Measurements from ENCODE around the gene TMEM178B. TPM values are rescaled to one million over a fixed set of nuclear protein-coding genes. Genes with fewer than 3 reads are reported as not detected.

TMEM178B gene
- total and polyA plus RNA-seq, 2 of the 13 experiments (the other 11 are each of a cell fraction or from before 2014, with no cell fraction given): 0.01 to 0.02 TPM

- ATAC-seq (no peak), FAIRE-seq (no peak), DNase-seq (ENCODE audit: low spot score) (no peak)
- in situ Hi-C loops (cut with HindIII; ENCODE audit: extremely low pct_ligation_motif_present, low pct_unique_long_range_greater_than_20kb): no loop called here
- no peak overlapping the region for H3K9ac ChIP-seq (ENCODE audit: insufficient read depth, low read depth, low read length)
- TF ChIP-seq, protein P1, sequence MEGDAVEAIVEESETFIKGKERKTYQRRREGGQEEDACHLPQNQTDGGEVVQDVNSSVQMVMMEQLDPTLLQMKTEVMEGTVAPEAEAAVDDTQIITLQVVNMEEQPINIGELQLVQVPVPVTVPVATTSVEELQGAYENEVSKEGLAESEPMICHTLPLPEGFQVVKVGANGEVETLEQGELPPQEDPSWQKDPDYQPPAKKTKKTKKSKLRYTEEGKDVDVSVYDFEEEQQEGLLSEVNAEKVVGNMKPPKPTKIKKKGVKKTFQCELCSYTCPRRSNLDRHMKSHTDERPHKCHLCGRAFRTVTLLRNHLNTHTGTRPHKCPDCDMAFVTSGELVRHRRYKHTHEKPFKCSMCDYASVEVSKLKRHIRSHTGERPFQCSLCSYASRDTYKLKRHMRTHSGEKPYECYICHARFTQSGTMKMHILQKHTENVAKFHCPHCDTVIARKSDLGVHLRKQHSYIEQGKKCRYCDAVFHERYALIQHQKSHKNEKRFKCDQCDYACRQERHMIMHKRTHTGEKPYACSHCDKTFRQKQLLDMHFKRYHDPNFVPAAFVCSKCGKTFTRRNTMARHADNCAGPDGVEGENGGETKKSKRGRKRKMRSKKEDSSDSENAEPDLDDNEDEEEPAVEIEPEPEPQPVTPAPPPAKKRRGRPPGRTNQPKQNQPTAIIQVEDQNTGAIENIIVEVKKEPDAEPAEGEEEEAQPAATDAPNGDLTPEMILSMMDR (CRISPR knock-in tag; IDR thresholded peaks at IDR 0.05): no peak
- TF ChIP-seq, protein P2, sequence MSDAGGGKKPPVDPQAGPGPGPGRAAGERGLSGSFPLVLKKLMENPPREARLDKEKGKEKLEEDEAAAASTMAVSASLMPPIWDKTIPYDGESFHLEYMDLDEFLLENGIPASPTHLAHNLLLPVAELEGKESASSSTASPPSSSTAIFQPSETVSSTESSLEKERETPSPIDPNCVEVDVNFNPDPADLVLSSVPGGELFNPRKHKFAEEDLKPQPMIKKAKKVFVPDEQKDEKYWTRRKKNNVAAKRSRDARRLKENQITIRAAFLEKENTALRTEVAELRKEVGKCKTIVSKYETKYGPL (CRISPR knock-in tag; IDR thresholded peaks at IDR 0.05): no peak
- TF ChIP-seq ZNF318 (CRISPR knock-in tag; IDR thresholded peaks at IDR 0.05) (no peak), CHCHD3 (CRISPR knock-in tag; IDR thresholded peaks at IDR 0.05) (no peak), NR2F2 (IDR thresholded peaks at IDR 0.05; ENCODE audit: borderline replicate concordance, low read depth) (no peak), MLLT10 (CRISPR knock-in tag; IDR thresholded peaks at IDR 0.05) (no peak)
- TF ChIP-seq, protein P3, sequence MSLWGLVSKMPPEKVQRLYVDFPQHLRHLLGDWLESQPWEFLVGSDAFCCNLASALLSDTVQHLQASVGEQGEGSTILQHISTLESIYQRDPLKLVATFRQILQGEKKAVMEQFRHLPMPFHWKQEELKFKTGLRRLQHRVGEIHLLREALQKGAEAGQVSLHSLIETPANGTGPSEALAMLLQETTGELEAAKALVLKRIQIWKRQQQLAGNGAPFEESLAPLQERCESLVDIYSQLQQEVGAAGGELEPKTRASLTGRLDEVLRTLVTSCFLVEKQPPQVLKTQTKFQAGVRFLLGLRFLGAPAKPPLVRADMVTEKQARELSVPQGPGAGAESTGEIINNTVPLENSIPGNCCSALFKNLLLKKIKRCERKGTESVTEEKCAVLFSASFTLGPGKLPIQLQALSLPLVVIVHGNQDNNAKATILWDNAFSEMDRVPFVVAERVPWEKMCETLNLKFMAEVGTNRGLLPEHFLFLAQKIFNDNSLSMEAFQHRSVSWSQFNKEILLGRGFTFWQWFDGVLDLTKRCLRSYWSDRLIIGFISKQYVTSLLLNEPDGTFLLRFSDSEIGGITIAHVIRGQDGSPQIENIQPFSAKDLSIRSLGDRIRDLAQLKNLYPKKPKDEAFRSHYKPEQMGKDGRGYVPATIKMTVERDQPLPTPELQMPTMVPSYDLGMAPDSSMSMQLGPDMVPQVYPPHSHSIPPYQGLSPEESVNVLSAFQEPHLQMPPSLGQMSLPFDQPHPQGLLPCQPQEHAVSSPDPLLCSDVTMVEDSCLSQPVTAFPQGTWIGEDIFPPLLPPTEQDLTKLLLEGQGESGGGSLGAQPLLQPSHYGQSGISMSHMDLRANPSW (CRISPR knock-in tag; IDR thresholded peaks at IDR 0.05; ENCODE audit: borderline replicate concordance): no peak
- H3K4me3 ChIP-seq (replicated peaks in 1 of 3; ENCODE audit: insufficient read depth in 1 of 3, low read depth in 2 of 3, low read length in 3 of 3): no peak overlapping the region
- H3K4me1 ChIP-seq (ENCODE audit: insufficient read depth, low read length): no peaks in the 10 kb centered on the region
- no peaks in the 10 kb centered on the region for H3K79me2 ChIP-seq (ENCODE audit: insufficient read depth, low read length)
- no peak overlapping the region for H2AFZ ChIP-seq (ENCODE audit: low read length)
- H3K27me3 ChIP-seq (ENCODE audit: control insufficient read depth in 1 of 2, insufficient read depth in 2 of 2, low read length in 2 of 2): peaks cover 4 to 6% of the 10 kb centered on the region in 2 experiments; a peak in 2 of 5 replicates
- no peaks in the 10 kb centered on the region for H3K9me3 ChIP-seq (ENCODE audit: low read length)
- H3K27ac ChIP-seq (ENCODE audit: extremely low read length, insufficient read depth, low read length): no peak overlapping the region
- H4K20me1 ChIP-seq (ENCODE audit: insufficient read depth, low read length): no peaks in the 10 kb centered on the region
- ChIA-PET CTCF (ENCODE audit: low intra/inter-chr PET ratio, low total read pairs) (no interaction called here), POLR2A (no interaction called here)
- BruUV-seq (replicated peaks): no TSS peak
- no peak overlapping the region for H3K4me2 ChIP-seq (ENCODE audit: low read depth, low read length)
- intact Hi-C loops (cut with micrococcal nuclease; ENCODE audit: unreplicated experiment): no loop called here
- no peaks in the 10 kb centered on the region for H3K36me3 ChIP-seq (replicated peaks in 1 of 2; ENCODE audit: control insufficient read depth in 1 of 2, insufficient read depth in 2 of 2, low read length in 2 of 2)
- 0% methylated on average over 3 of the region's 4 CpGs for WGBS (ENCODE audit: low lambda C conversion rate)
These were observed 71.2 kb downstream of the TMEM178B start for GRCh38 chr7:141144921-141145629.

Data from HepG2 (cell line).